Measurements from ENCODE around the gene BANF2. TPM values are rescaled to one million over a fixed set of nuclear protein-coding genes. Genes with fewer than 3 reads are reported as not detected.

Gene BANF2
- total and polyA plus RNA-seq, 2 of the 8 experiments (the other 6 are each of a cell fraction or from before 2014, with no cell fraction given) = not detected

DNA sequence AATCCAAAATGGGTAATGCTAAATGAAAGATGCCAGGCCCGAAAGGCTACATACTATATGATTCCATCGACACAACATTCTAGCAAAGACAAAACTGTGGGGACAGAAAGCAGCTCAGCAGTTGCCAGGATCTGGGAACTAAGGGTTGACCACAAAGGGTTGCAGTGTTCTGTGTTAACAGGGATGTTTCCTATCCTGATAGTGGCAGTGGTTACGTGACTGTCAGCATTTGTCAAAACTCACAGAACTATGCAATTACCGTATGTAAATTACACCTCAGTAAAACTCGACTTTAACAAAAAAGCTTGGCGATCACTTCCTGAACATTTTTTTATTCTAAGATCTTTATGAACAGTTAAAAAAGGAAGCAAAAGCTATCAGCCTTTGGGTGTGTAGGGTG is 83.9 kb downstream of the BANF2 start (continued):
- TF ChIP-seq, protein P1, sequence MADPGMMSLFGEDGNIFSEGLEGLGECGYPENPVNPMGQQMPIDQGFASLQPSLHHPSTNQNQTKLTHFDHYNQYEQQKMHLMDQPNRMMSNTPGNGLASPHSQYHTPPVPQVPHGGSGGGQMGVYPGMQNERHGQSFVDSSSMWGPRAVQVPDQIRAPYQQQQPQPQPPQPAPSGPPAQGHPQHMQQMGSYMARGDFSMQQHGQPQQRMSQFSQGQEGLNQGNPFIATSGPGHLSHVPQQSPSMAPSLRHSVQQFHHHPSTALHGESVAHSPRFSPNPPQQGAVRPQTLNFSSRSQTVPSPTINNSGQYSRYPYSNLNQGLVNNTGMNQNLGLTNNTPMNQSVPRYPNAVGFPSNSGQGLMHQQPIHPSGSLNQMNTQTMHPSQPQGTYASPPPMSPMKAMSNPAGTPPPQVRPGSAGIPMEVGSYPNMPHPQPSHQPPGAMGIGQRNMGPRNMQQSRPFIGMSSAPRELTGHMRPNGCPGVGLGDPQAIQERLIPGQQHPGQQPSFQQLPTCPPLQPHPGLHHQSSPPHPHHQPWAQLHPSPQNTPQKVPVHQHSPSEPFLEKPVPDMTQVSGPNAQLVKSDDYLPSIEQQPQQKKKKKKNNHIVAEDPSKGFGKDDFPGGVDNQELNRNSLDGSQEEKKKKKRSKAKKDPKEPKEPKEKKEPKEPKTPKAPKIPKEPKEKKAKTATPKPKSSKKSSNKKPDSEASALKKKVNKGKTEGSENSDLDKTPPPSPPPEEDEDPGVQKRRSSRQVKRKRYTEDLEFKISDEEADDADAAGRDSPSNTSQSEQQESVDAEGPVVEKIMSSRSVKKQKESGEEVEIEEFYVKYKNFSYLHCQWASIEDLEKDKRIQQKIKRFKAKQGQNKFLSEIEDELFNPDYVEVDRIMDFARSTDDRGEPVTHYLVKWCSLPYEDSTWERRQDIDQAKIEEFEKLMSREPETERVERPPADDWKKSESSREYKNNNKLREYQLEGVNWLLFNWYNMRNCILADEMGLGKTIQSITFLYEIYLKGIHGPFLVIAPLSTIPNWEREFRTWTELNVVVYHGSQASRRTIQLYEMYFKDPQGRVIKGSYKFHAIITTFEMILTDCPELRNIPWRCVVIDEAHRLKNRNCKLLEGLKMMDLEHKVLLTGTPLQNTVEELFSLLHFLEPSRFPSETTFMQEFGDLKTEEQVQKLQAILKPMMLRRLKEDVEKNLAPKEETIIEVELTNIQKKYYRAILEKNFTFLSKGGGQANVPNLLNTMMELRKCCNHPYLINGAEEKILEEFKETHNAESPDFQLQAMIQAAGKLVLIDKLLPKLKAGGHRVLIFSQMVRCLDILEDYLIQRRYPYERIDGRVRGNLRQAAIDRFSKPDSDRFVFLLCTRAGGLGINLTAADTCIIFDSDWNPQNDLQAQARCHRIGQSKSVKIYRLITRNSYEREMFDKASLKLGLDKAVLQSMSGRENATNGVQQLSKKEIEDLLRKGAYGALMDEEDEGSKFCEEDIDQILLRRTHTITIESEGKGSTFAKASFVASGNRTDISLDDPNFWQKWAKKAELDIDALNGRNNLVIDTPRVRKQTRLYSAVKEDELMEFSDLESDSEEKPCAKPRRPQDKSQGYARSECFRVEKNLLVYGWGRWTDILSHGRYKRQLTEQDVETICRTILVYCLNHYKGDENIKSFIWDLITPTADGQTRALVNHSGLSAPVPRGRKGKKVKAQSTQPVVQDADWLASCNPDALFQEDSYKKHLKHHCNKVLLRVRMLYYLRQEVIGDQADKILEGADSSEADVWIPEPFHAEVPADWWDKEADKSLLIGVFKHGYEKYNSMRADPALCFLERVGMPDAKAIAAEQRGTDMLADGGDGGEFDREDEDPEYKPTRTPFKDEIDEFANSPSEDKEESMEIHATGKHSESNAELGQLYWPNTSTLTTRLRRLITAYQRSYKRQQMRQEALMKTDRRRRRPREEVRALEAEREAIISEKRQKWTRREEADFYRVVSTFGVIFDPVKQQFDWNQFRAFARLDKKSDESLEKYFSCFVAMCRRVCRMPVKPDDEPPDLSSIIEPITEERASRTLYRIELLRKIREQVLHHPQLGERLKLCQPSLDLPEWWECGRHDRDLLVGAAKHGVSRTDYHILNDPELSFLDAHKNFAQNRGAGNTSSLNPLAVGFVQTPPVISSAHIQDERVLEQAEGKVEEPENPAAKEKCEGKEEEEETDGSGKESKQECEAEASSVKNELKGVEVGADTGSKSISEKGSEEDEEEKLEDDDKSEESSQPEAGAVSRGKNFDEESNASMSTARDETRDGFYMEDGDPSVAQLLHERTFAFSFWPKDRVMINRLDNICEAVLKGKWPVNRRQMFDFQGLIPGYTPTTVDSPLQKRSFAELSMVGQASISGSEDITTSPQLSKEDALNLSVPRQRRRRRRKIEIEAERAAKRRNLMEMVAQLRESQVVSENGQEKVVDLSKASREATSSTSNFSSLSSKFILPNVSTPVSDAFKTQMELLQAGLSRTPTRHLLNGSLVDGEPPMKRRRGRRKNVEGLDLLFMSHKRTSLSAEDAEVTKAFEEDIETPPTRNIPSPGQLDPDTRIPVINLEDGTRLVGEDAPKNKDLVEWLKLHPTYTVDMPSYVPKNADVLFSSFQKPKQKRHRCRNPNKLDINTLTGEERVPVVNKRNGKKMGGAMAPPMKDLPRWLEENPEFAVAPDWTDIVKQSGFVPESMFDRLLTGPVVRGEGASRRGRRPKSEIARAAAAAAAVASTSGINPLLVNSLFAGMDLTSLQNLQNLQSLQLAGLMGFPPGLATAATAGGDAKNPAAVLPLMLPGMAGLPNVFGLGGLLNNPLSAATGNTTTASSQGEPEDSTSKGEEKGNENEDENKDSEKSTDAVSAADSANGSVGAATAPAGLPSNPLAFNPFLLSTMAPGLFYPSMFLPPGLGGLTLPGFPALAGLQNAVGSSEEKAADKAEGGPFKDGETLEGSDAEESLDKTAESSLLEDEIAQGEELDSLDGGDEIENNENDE (IDR thresholded peaks at IDR 0.05; ENCODE audit: insufficient replicate concordance, low read length) = no peak
- TF ChIP-seq CBX8 (IDR thresholded peaks at IDR 0.05; ENCODE audit: borderline replicate concordance, low read depth, low read length) (no peak), ZNF274 (IDR thresholded peaks at IDR 0.05; ENCODE audit: borderline replicate concordance, extremely low read depth, low read length) (no peak), SIX5 (IDR thresholded peaks at IDR 0.05; ENCODE audit: low read depth, low read length) (no peak), EGR1 (IDR thresholded peaks at IDR 0.05; ENCODE audit: borderline replicate concordance, low read depth, low read length) (no peak), BACH1 (IDR thresholded peaks at IDR 0.05; ENCODE audit: low read length) (no peak), BCL11A (IDR thresholded peaks at IDR 0.05; ENCODE audit: low read depth in 2 of 2, low read length in 2 of 2) (no peak), KDM5A (IDR thresholded peaks at IDR 0.05; ENCODE audit: low read length) (no peak), YY1 (IDR thresholded peaks at IDR 0.05; ENCODE audit: low read depth, low read length) (no peak), CHD2 (IDR thresholded peaks at IDR 0.05; ENCODE audit: low read length) (no peak), RBBP5 (IDR thresholded peaks at IDR 0.05; ENCODE audit: borderline replicate concordance, low read depth, low read length) (no peak), RXRA (IDR thresholded peaks at IDR 0.05; ENCODE audit: insufficient read depth, low read depth, low read length) (no peak)
- TF ChIP-seq, protein P2, sequence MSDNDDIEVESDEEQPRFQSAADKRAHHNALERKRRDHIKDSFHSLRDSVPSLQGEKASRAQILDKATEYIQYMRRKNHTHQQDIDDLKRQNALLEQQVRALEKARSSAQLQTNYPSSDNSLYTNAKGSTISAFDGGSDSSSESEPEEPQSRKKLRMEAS (IDR thresholded peaks at IDR 0.05) = no peak
